ENCODE results near the gene HIVEP3. TPM values are rescaled to one million over a fixed set of nuclear protein-coding genes. Genes with fewer than 3 reads are reported as not detected.
"Not testable (repeated sequence)": the region's sequence is repeated elsewhere in the genome, so short reads cannot be mapped to it uniquely, and the experiment has no call there.

Gene HIVEP3
- polyA plus RNA-seq, 1 of the 3 experiments (the other 2 are of a cell fraction): 6.4 TPM

DNA sequence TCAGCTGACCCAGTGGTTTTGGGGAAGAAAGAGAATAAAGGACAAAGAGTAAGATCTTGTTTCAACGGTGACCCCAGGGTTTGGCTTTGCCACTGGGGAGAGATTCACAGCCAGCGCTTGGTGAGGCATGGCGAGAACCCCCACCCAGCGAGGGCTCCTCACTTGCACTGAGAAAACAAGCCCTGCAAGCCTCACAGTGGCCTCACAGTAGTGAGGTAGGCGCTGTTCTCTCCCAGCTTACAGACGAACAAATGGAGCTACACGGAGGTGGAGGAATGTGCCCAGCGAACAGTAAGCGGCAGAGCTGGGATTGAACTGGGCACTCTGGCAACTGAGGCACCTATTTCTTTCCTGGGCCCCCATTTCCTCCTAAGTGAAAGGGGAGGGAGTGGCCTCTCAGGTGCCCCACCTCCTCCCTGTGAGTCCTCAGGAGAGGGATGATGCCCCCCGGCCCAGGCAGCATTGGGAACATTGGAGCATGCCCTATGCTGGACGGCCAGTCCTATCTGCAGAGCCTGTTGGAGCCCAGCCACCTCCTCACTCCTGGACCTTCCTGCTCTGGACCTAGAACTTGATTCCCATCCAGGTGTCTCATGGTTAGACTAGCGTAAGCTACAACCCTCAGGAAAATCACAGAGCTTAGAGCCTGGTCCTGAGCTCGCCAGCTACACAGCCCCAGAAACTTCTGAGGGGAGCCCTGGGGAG is 360.8 kb downstream of the HIVEP3 start:
- H3K9ac ChIP-seq: no peak overlapping the region
- H3K9me3 ChIP-seq: no peaks in the 10 kb centered on the region
- POLR2A ChIA-PET: no interaction called here
- H3K4me1 ChIP-seq (ENCODE audit: control insufficient read depth in 1 of 2, insufficient read depth in 2 of 2, low read depth in 1 of 2, low read length in 1 of 2): no peaks in the 10 kb centered on the region
- no peak for DNase-seq
- no peaks in the 10 kb centered on the region for H3K9me2 ChIP-seq
- TF ChIP-seq, protein P1, sequence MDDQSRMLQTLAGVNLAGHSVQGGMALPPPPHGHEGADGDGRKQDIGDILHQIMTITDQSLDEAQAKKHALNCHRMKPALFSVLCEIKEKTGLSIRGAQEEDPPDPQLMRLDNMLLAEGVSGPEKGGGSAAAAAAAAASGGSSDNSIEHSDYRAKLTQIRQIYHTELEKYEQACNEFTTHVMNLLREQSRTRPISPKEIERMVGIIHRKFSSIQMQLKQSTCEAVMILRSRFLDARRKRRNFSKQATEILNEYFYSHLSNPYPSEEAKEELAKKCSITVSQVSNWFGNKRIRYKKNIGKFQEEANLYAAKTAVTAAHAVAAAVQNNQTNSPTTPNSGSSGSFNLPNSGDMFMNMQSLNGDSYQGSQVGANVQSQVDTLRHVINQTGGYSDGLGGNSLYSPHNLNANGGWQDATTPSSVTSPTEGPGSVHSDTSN (IDR thresholded peaks at IDR 0.05): no peak
- TF ChIP-seq REST (IDR thresholded peaks at IDR 0.05; ENCODE audit: low read depth, low read length) (no peak), EP300 (IDR thresholded peaks at IDR 0.05; ENCODE audit: borderline replicate concordance in 1 of 2, low read depth in 1 of 2, low read length in 1 of 2) (no peak), YY1 (IDR thresholded peaks at IDR 0.05; ENCODE audit: low read depth) (no peak), MXI1 (IDR thresholded peaks at IDR 0.05; ENCODE audit: low read depth, low read length) (no peak), IRF3 (IDR thresholded peaks at IDR 0.05; ENCODE audit: low read depth, low read length) (no peak), GABPA (IDR thresholded peaks at IDR 0.05; ENCODE audit: low read depth) (no peak), JUND (IDR thresholded peaks at IDR 0.05) (no peak), RCOR1 (IDR thresholded peaks at IDR 0.05; ENCODE audit: low read length) (no peak), MEF2A (IDR thresholded peaks at IDR 0.05; ENCODE audit: borderline replicate concordance, low read depth) (no peak), RFX5 (IDR thresholded peaks at IDR 0.05; ENCODE audit: low read length) (no peak), FOSL2 (IDR thresholded peaks at IDR 0.05; ENCODE audit: borderline replicate concordance, low read depth) (no peak), ELF1 (IDR thresholded peaks at IDR 0.05) (no peak), NFIC (IDR thresholded peaks at IDR 0.05; ENCODE audit: borderline replicate concordance) (no peak), RXRA (IDR thresholded peaks at IDR 0.05; ENCODE audit: borderline replicate concordance, low read depth) (no peak), CHD2 (IDR thresholded peaks at IDR 0.05; ENCODE audit: low read length, partially characterized antibody) (no peak)
- TF ChIP-seq, protein P2, sequence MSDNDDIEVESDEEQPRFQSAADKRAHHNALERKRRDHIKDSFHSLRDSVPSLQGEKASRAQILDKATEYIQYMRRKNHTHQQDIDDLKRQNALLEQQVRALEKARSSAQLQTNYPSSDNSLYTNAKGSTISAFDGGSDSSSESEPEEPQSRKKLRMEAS (IDR thresholded peaks at IDR 0.05; ENCODE audit: low read depth): no peak
- no peaks in the 10 kb centered on the region for H3K79me2 ChIP-seq (ENCODE audit: insufficient read depth)
- H2AFZ ChIP-seq (ENCODE audit: low read depth): no peak overlapping the region
- H3K27me3 ChIP-seq (ENCODE audit: insufficient read depth): no peaks in the 10 kb centered on the region
- H3F3A ChIP-seq (replicated peaks; ENCODE audit: insufficient read depth): no peaks in the 10 kb centered on the region
- 73% methylated on average over 8 of the region's 13 CpGs for WGBS (ENCODE audit: low lambda C conversion rate)
- H3K4me2 ChIP-seq: no peak overlapping the region
- H3K27ac ChIP-seq (ENCODE audit: low read depth in 2 of 2, low read length in 1 of 2): no peak overlapping the region
- no peaks in the 10 kb centered on the region for H4K20me1 ChIP-seq (ENCODE audit: insufficient read depth)
- no peak overlapping the region for H3K4me3 ChIP-seq (ENCODE audit: low read depth in 2 of 2, low read length in 1 of 2)
- CTCF ChIA-PET: interaction anchor here (1.2 to 1.9 kb wide), 2 partner anchors 16 to 615 kb away, joined by 3 to 8 read pairs; no protein-coding TSS in a partner anchor
- no peaks in the 10 kb centered on the region for H3K36me3 ChIP-seq (replicated peaks in 1 of 2; ENCODE audit: control insufficient read depth in 1 of 2, insufficient read depth in 2 of 2, low read length in 1 of 2)

DNA sequence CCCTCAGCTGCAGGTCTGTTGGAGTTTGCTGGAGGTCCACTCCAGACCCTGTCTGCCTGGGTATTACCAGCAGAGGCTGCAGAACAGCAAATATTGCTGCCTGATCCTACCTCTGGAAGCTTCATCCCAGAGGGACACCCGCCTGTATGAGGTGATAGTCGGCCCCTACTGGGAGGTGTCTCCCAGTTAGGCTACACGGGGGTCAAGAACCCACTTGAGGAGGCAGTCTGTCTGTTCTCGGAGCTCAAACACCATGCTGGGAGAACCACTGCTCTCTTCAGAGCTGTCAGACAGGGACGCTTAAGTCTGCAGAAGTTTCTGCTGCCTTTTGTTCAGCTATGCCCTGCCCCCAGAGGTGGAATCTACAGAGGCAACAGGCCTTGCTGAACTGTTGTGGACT is 364.0 kb downstream of the HIVEP3 start:
- POLR2A ChIA-PET; H2AFZ ChIP-seq (ENCODE audit: low read depth); H3K79me2 ChIP-seq (ENCODE audit: insufficient read depth); H3K36me3 ChIP-seq (replicated peaks in 1 of 2; ENCODE audit: control insufficient read depth in 1 of 2, insufficient read depth in 2 of 2, low read length in 1 of 2); H4K20me1 ChIP-seq (ENCODE audit: insufficient read depth); DNase-seq; H3K9me3 ChIP-seq; H3F3A ChIP-seq (replicated peaks; ENCODE audit: insufficient read depth); H3K9me2 ChIP-seq; H3K27ac ChIP-seq (ENCODE audit: low read depth in 2 of 2, low read length in 1 of 2); H3K9ac ChIP-seq; H3K4me1 ChIP-seq (ENCODE audit: control insufficient read depth in 1 of 2, insufficient read depth in 2 of 2, low read depth in 1 of 2, low read length in 1 of 2); H3K4me2 ChIP-seq; H3K4me3 ChIP-seq (ENCODE audit: low read depth in 2 of 2, low read length in 1 of 2); H3K27me3 ChIP-seq (ENCODE audit: insufficient read depth): not testable (repeated sequence)
- CTCF ChIA-PET: interaction anchor here (2.3 kb wide), 1 partner anchor 19 kb away, joined by 7 read pairs; no protein-coding TSS in a partner anchor
- 80% methylated on average over 1 of the region's 5 CpGs for WGBS (ENCODE audit: low lambda C conversion rate)
